Parietal lobe (tissue), 1 donor: ENCODE data around the gene ZNF586. TPM values are rescaled to one million over a fixed set of nuclear protein-coding genes. Genes with fewer than 3 reads are reported as not detected.

Experiments used
- total RNA-seq: library from RNA; depleted of rRNA; stranded (reverse); fragments of >200 nt; gene quantifications from one replicate; pipeline ENCODE4 v1.2.3, GENCODE V29; 2014

ZNF586 gene
- 79.5 TPM for total RNA-seq

GRCh38 chr19:57769345-57770131, at the start of gene ZNF586:
ZNF586 (plus strand) TSS chr19:57769676; CDS start chr19:57769843, 167 bp downstream.

DNA sequence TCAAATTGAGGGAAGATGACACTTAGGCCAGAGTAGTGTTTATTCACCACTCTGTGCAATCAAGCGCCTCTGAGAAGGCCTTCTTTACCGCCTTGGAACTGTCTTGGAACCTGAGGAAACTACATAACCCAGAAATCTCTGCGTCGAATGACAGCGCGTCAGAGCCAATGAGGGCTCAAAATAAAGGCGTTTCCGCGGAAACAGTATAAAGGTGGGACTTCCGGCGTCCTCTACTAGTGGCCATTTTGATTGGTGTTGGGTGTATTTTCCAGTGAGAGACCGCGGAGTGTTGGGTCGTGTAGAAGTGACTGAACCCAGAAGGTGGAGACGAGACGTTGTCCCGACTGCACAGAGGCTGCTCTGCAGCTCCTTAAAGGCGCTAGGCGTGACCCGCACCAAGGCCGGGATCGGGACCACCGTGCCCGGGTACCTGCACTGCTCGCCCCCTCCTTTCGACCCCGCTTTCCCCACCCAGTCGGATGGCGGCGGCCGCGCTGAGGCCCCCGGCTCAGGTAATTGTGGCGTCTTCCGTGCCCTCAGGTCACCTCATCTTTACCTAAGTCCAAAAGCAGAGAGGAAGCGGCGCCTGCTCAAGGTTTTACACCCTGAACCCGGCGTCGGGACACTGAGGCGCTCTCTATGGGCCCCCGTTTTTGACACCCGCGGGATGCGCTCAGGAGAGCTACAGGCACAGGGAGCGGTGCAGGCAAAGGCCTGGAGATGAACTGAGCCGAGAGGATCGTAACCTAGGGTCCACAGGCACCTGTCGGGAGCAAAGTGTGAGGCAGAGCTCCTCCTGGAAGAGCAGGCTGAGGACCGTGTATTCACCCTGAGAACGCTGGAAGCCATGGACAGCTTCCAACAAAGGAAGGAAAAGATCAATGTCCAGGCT, 22.6 kb upstream of the ZNF586 start, which contains the start of gene ZNF776:
Gene ZNF776 (plus strand): TSS at position 236 of the 892 bp plus-strand sequence. CDS start 244 bp downstream, at position 480.

GRCh38 chr19:57814505-57815246, 45.2 kb downstream of the ZNF586 start, which contains the start of gene ZNF552:
ZNF552 (minus strand) TSS chr19:57814913; CDS start chr19:57814743, 170 bp downstream.

GRCh38 chr19:57830071-57830602, 60.7 kb downstream of the ZNF586 start, which contains the start of gene ZNF587B:
ZNF587B (plus strand) TSS chr19:57830299; CDS start chr19:57830529, 230 bp downstream.

Other genes with a start within 250 kb of the ZNF586 start
- 41.9 TPM for gene ZNF549, start 242.3 kb upstream of the ZNF586 start, total RNA-seq
- gene ZNF550, start 209.8 kb upstream of the ZNF586 start, total RNA-seq: 21.3 TPM
- gene ZNF416, start 190.8 kb upstream of the ZNF586 start, total RNA-seq: 15.0 TPM
- 30.4 TPM for gene ZIK1, start 185.5 kb upstream of the ZNF586 start, total RNA-seq
- 5.6 TPM for gene ZNF530, start 169.8 kb upstream of the ZNF586 start, total RNA-seq
- 50.1 TPM for gene ZNF134, start 155.4 kb upstream of the ZNF586 start, total RNA-seq
- 51.3 TPM for gene ZNF211, start 136.5 kb upstream of the ZNF586 start, total RNA-seq
- gene ZSCAN4, start 100.7 kb upstream of the ZNF586 start, total RNA-seq: not detected
- gene ZNF551, start 87.7 kb upstream of the ZNF586 start, total RNA-seq: 26.3 TPM
- gene ZNF154, start 60.5 kb upstream of the ZNF586 start, total RNA-seq: 81.7 TPM
- gene ZNF671, start 42.1 kb upstream of the ZNF586 start, total RNA-seq: 33.2 TPM
- 57.3 TPM for gene ZNF776, start 22.9 kb upstream of the ZNF586 start, total RNA-seq
- 20.3 TPM for gene ZNF552, start 45.2 kb downstream of the ZNF586 start, total RNA-seq
- 53.5 TPM for gene ZNF587B, start 60.6 kb downstream of the ZNF586 start, total RNA-seq
- gene ZNF587, start 80.2 kb downstream of the ZNF586 start, total RNA-seq: 51.0 TPM
- 89.8 TPM for gene ZNF814, start 119.4 kb downstream of the ZNF586 start, total RNA-seq
- 61.7 TPM for gene ZNF417, start 146.9 kb downstream of the ZNF586 start, total RNA-seq
- 65.7 TPM for gene ZNF418, start 165.7 kb downstream of the ZNF586 start, total RNA-seq
- 19.7 TPM for gene ZNF256, start 178.0 kb downstream of the ZNF586 start, total RNA-seq
- gene C19orf18, start 204.9 kb downstream of the ZNF586 start, total RNA-seq: not detected
- 65.1 TPM for gene ZNF606, start 233.1 kb downstream of the ZNF586 start, total RNA-seq